IMR-90 (cell line): ENCODE results near the gene SASH1. TPM values are rescaled to one million over a fixed set of nuclear protein-coding genes. Genes with fewer than 3 reads are reported as not detected.

Experiments used
- ATAC-seq: fragments of 200-7000 bp; cut with Tn5 transposase; 2 replicates; pipeline ENCODE4 v1.9.1; 2020; ENCODE audit warnings: low read depth, mild to moderate bottlenecking, moderate library complexity
- BruUV-seq: library from RNA; stranded (reverse); fragments of 400-500 nt; replicated peaks from 2 replicates; lab custom pipeline; 2021; lab: Mats Ljungman, UMichigan
- CTCF ChIA-PET: fragments of 300-600 bp; formaldehyde crosslinking; extraction: SDS; loops from one replicate; lab custom pipeline; 2021; ENCODE audit warnings: antibody characterized with exemption; lab: Yijun Ruan, JAX
- POLR2A ChIA-PET: fragments of 300-600 bp; sonication (Branson Sonifier 250); formaldehyde crosslinking; loops from one replicate; lab custom pipeline; 2022; ENCODE audit warnings: antibody characterized with exemption; ENCODE audit not compliant: unreplicated experiment; lab: Charles Lee
- DNase-seq: peaks from one replicate; pipeline ENCODE4 v3.0.0; 2013
- H2AFZ ChIP-seq: replicated peaks from 2 replicates; pipeline ENCODE3; 2013; ENCODE audit warnings: low read length, mild to moderate bottlenecking; ENCODE audit not compliant: poor library complexity
- H2AK5ac ChIP-seq: 2 replicates; pipeline ENCODE4 v1.6.1; 2013; ENCODE audit warnings: low read depth, low read length, inconsistent platforms
- H2AK9ac ChIP-seq: replicated peaks from 2 replicates; pipeline ENCODE3; 2013; ENCODE audit warnings: mild to moderate bottlenecking, low read depth, low read length, moderate library complexity; ENCODE audit not compliant: poor library complexity
- H2BK120ac ChIP-seq: 2 replicates; pipeline ENCODE4 v1.6.1; 2013; ENCODE audit warnings: low read depth, low read length, inconsistent platforms
- H2BK15ac ChIP-seq: 3 replicates; pipeline ENCODE4 v1.6.1; 2013; ENCODE audit warnings: low read depth, low read length, inconsistent platforms
- H2BK20ac ChIP-seq: 2 replicates; pipeline ENCODE4 v1.6.1; 2013; ENCODE audit warnings: low read depth, mild to moderate bottlenecking, inconsistent platforms, low read length, moderate library complexity
- H2BK5ac ChIP-seq: 2 replicates; pipeline ENCODE4 v1.6.1; 2013; ENCODE audit warnings: mild to moderate bottlenecking, low read depth, low read length, inconsistent platforms; ENCODE audit not compliant: poor library complexity, severe bottlenecking
- H3K14ac ChIP-seq: replicated peaks from 2 replicates; pipeline ENCODE4 v1.6.1; 2013; ENCODE audit warnings: low read depth, low read length, inconsistent platforms
- H3K18ac ChIP-seq: 2 replicates; pipeline ENCODE4 v1.6.1; 2013; ENCODE audit warnings: low read depth, low read length, control low read depth
- H3K23ac ChIP-seq: 2 replicates; pipeline ENCODE4 v1.6.1; 2013; ENCODE audit warnings: low read depth, low read length, inconsistent platforms
- H3K27ac ChIP-seq: 2 replicates; pipeline ENCODE4 v1.5.1; 2013; ENCODE audit warnings: mild to moderate bottlenecking, control low read depth, low read length; ENCODE audit not compliant: insufficient read depth
- H3K27me3 ChIP-seq: 2 replicates; pipeline ENCODE4 v1.6.1; 2013; ENCODE audit warnings: low read length; ENCODE audit not compliant: control insufficient read depth, insufficient read depth
- H3K36me3 ChIP-seq: 2 replicates; pipeline ENCODE4 v1.6.1; 2013; ENCODE audit warnings: low read length, mixed read lengths; ENCODE audit not compliant: control insufficient read depth, insufficient read depth
- H3K4ac ChIP-seq: 2 replicates; pipeline ENCODE4 v1.6.1; 2013; ENCODE audit warnings: low read depth, low read length, inconsistent platforms
- H3K4me1 ChIP-seq: 2 replicates; pipeline ENCODE4 v1.6.1; 2013; ENCODE audit warnings: low read length, mixed read lengths; ENCODE audit not compliant: control insufficient read depth, insufficient read depth
- H3K4me2 ChIP-seq: 2 replicates; pipeline ENCODE4 v1.6.1; 2013; ENCODE audit warnings: low read depth, mild to moderate bottlenecking, control low read depth, low read length, moderate library complexity
- H3K4me3 ChIP-seq: 2 replicates; pipeline ENCODE4 v1.5.1; 2013; ENCODE audit warnings: low read depth, mild to moderate bottlenecking, control low read depth, low read length, moderate library complexity; ENCODE audit not compliant: insufficient read depth
- H3K56ac ChIP-seq: 2 replicates; pipeline ENCODE4 v1.6.1; 2013; ENCODE audit warnings: low read length, inconsistent platforms; ENCODE audit not compliant: insufficient read depth; ENCODE audit errors: extremely low read depth
- H3K79me1 ChIP-seq, 2 experiments: 2 replicates each; pipeline ENCODE4 v1.6.1; 2013; ENCODE audit warnings: low read length in 2 of 2, inconsistent platforms in 1 of 2, low read depth in 1 of 2
- H3K9ac ChIP-seq: 2 replicates; pipeline ENCODE4 v1.6.1; 2013; ENCODE audit warnings: low read depth, low read length, control low read depth
- H3K9me1 ChIP-seq: 2 replicates; pipeline ENCODE4 v1.6.1; 2013; ENCODE audit warnings: low read length, inconsistent platforms; ENCODE audit not compliant: insufficient read depth
- H3K9me3 ChIP-seq: 2 replicates; pipeline ENCODE4 v1.6.1; 2013; ENCODE audit warnings: low read length; ENCODE audit not compliant: control insufficient read depth, insufficient read depth
- H4K20me1 ChIP-seq: 2 replicates; pipeline ENCODE4 v1.6.1; 2013; ENCODE audit warnings: low read length, inconsistent platforms; ENCODE audit not compliant: insufficient read depth
- H4K5ac ChIP-seq: 2 replicates; pipeline ENCODE4 v1.6.1; 2013; ENCODE audit warnings: mild to moderate bottlenecking, low read depth, low read length, control low read depth
- H4K8ac ChIP-seq, 2 experiments: 2 replicates each; pipeline ENCODE4 v1.6.1; 2013; ENCODE audit warnings: low read depth in 2 of 2, low read length in 2 of 2, control low read depth in 1 of 2, inconsistent platforms in 1 of 2
- H4K91ac ChIP-seq: 2 replicates; pipeline ENCODE4 v1.6.1; 2013; ENCODE audit warnings: low read depth, low read length, inconsistent platforms; ENCODE audit not compliant: insufficient read depth
- CHD1 ChIP-seq: IDR thresholded peaks from 2 replicates; pipeline ENCODE4 v1.6.1; 2012; ENCODE audit warnings: low read depth, low read length, improper control_type of control experiment
- FOS ChIP-seq: fragments of 150-350 bp; IDR thresholded peaks from 2 replicates; pipeline ENCODE4 v1.6.1; 2016; ENCODE audit warnings: low read depth, low read length
- MAFK ChIP-seq: IDR thresholded peaks from 2 replicates; pipeline ENCODE4 v1.6.1; 2012; ENCODE audit warnings: low read depth, low read length, improper control_type of control experiment
- MAZ ChIP-seq: IDR thresholded peaks from 2 replicates; pipeline ENCODE4 v1.6.1; 2012; ENCODE audit warnings: low read depth, mild to moderate bottlenecking, low read length, improper control_type of control experiment, moderate library complexity, borderline replicate concordance
- MXI1 ChIP-seq: IDR thresholded peaks from 2 replicates; pipeline ENCODE4 v1.6.1; 2012; ENCODE audit warnings: low read depth, mild to moderate bottlenecking, low read length, moderate library complexity, borderline replicate concordance
- NFE2L2 ChIP-seq: fragments of 150-350 bp; IDR thresholded peaks from 2 replicates; pipeline ENCODE4 v1.6.1; 2016; ENCODE audit warnings: low read depth, mild to moderate bottlenecking, low read length
- POLR2A ChIP-seq: IDR thresholded peaks from 2 replicates; pipeline ENCODE4 v1.6.1; 2012; ENCODE audit warnings: mild to moderate bottlenecking, low read depth, low read length
- RAD21 ChIP-seq: IDR thresholded peaks from 2 replicates; pipeline ENCODE4 v1.6.1; 2012; ENCODE audit warnings: low read length, improper control_type of control experiment
- RCOR1 ChIP-seq: IDR thresholded peaks from 2 replicates; pipeline ENCODE4 v1.6.1; 2012; ENCODE audit warnings: mild to moderate bottlenecking, low read length, improper control_type of control experiment; ENCODE audit not compliant: insufficient replicate concordance
- RFX5 ChIP-seq: IDR thresholded peaks from 2 replicates; pipeline ENCODE4 v1.8.0; 2012; ENCODE audit warnings: low read depth, mild to moderate bottlenecking, low read length, moderate library complexity
- SMC3 ChIP-seq: fragments of 150-350 bp; IDR thresholded peaks from 2 replicates; pipeline ENCODE4 v1.6.1; 2016; ENCODE audit warnings: low read depth, mild to moderate bottlenecking, antibody characterized with exemption, low read length, moderate library complexity
- WGBS, 2 experiments: methylation state at CpG; one replicate each; pipeline versions ENCODE4 v1.1.5 to v1.1.7; 2013; ENCODE audit warnings: missing lambda C conversion rate in 2 of 2; ENCODE audit not compliant: insufficient read length in 1 of 2; ENCODE audit errors: extremely low coverage in 2 of 2; 5-methylcytosine and 5-hydroxymethylcytosine counted together
- dilution Hi-C: fragments of 300-500 bp; cut with HindIII; formaldehyde crosslinking; loops from one replicate; pipeline ENCODE4 v1.14.3; 2018; ENCODE audit warnings: low sequenced_read_pairs; ENCODE audit not compliant: unreplicated experiment
- in situ Hi-C: fragments of 300-500 bp; cut with MboI; formaldehyde crosslinking; loops from 3 replicates; pipeline ENCODE4 v1.14.3; 2019; ENCODE audit warnings: low sequenced_read_pairs, inconsistent platforms, mixed read lengths
- intact Hi-C: fragments of 100-400 bp; cut with micrococcal nuclease; formaldehyde crosslinking; loops from 2 replicates; pipeline ENCODE4 v1.10.0; 2022
- polyA plus RNA-seq, 3 experiments: library from polyadenylated mRNA; depleted of rRNA; stranded (reverse); fragments of >200 nt; gene quantifications; 2 replicates each; pipeline ENCODE4 v1.2.3, GENCODE V29; 2012; ENCODE audit warnings: low replicate concordance in 1 of 3
- total RNA-seq: library from RNA; depleted of rRNA; stranded (reverse); fragments of >200 nt; gene quantifications from 2 replicates; pipeline ENCODE4 v1.2.3, GENCODE V29; 2012
- TF ChIP-seq, protein P1 (sequence below): conservative IDR thresholded peaks from 2 replicates; pipeline ENCODE4 v1.5.1; 2012; ENCODE audit warnings: mild to moderate bottlenecking, low read depth, low read length, improper control_type of control experiment
- TF ChIP-seq, protein P2 (sequence below): fragments of 150-350 bp; IDR thresholded peaks from 2 replicates; pipeline ENCODE4 v1.6.1; 2016; ENCODE audit warnings: low read depth, mild to moderate bottlenecking, low read length, moderate library complexity, borderline replicate concordance

Gene SASH1
- total and polyA plus RNA-seq, 2 of the 4 experiments (the other 2 are of a cell fraction): 11.6 to 16.5 TPM

DNA sequence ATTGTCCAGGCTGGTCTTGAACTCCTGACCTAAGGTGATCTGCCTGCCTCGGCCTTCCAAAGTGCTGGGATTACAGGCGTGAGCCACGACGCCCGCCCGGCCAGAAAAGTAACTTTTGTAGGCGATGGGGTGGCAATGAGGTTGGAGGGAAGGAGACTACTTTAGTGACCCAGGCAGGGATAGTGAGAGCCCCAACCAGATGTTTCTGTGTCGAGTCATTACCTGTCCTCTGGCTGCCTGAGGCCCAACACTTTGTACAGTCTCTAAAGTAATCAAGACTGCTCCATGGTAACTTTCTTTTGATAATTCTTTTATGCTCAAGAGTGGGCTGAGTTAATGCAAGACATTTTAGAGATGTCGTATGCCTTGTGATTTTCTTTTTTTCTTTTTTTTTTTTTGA is 6.8 kb downstream of the SASH1 start:
- in situ Hi-C loops: no loop called here
- H2BK5ac ChIP-seq: no peak overlapping the region
- WGBS, 2 experiments: no CpG with 5 or more reads among the region's 9 CpGs
- TF ChIP-seq MAZ (no peak), MXI1 (no peak), SMC3 (no peak), RAD21 (no peak), POLR2A (no peak), NFE2L2 (no peak), RCOR1 (no peak), MAFK (no peak), RFX5 (no peak), CHD1 (no peak), FOS (no peak)
- TF ChIP-seq, protein P1, sequence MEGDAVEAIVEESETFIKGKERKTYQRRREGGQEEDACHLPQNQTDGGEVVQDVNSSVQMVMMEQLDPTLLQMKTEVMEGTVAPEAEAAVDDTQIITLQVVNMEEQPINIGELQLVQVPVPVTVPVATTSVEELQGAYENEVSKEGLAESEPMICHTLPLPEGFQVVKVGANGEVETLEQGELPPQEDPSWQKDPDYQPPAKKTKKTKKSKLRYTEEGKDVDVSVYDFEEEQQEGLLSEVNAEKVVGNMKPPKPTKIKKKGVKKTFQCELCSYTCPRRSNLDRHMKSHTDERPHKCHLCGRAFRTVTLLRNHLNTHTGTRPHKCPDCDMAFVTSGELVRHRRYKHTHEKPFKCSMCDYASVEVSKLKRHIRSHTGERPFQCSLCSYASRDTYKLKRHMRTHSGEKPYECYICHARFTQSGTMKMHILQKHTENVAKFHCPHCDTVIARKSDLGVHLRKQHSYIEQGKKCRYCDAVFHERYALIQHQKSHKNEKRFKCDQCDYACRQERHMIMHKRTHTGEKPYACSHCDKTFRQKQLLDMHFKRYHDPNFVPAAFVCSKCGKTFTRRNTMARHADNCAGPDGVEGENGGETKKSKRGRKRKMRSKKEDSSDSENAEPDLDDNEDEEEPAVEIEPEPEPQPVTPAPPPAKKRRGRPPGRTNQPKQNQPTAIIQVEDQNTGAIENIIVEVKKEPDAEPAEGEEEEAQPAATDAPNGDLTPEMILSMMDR: no peak
- TF ChIP-seq, protein P2, sequence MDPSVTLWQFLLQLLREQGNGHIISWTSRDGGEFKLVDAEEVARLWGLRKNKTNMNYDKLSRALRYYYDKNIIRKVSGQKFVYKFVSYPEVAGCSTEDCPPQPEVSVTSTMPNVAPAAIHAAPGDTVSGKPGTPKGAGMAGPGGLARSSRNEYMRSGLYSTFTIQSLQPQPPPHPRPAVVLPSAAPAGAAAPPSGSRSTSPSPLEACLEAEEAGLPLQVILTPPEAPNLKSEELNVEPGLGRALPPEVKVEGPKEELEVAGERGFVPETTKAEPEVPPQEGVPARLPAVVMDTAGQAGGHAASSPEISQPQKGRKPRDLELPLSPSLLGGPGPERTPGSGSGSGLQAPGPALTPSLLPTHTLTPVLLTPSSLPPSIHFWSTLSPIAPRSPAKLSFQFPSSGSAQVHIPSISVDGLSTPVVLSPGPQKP: no peak
- H2AK9ac ChIP-seq: no peak overlapping the region
- H3K4ac ChIP-seq: no peak overlapping the region
- H4K8ac ChIP-seq: no peak overlapping the region
- H2BK20ac ChIP-seq: no peak overlapping the region
- H3K4me3 ChIP-seq: no peak overlapping the region
- H3K4me2 ChIP-seq: no peak overlapping the region
- H3K9ac ChIP-seq: no peak overlapping the region
- no peaks in the 10 kb centered on the region; the same call in 1 of the 2 replicates for H4K20me1 ChIP-seq
- dilution Hi-C loops: no loop called here
- H4K91ac ChIP-seq: no peak overlapping the region
- no peak overlapping the region for H2BK15ac ChIP-seq
- POLR2A ChIA-PET: no interaction called here
- peaks cover 6% of the 10 kb centered on the region; the same call in 1 of the 2 replicates for H3K9me1 ChIP-seq
- no peak overlapping the region for H3K23ac ChIP-seq
- no peak overlapping the region for H2AFZ ChIP-seq
- intact Hi-C loops: no loop called here
- H3K14ac ChIP-seq: no peak overlapping the region
- no peaks in the 10 kb centered on the region for H3K27me3 ChIP-seq
- H4K5ac ChIP-seq: no peak overlapping the region
- no peak overlapping the region for H2BK120ac ChIP-seq
- ATAC-seq (no peak), DNase-seq (no peak)
- no peaks in the 10 kb centered on the region; the same call in 1 of the 2 replicates for H3K36me3 ChIP-seq
- CTCF ChIA-PET: no interaction called here
- no peaks in the 10 kb centered on the region for H3K4me1 ChIP-seq
- BruUV-seq: no TSS peak
- H2AK5ac ChIP-seq: no peak overlapping the region
- H3K27ac ChIP-seq: no peak overlapping the region
- H3K56ac ChIP-seq: no peak overlapping the region
- H3K18ac ChIP-seq: no peak overlapping the region
- peaks cover 17 to 70% of the 10 kb centered on the region in 2 experiments; a peak in 3 of 4 replicates for H3K79me1 ChIP-seq
- H3K9me3 ChIP-seq: no peaks in the 10 kb centered on the region
